NCI-H128 (cell line): ENCODE results near the gene RIMBP2.

ENCODE experiments used
- DNase-seq: peaks from one replicate; lab custom pipeline; 2025; ENCODE audit not compliant: unreplicated experiment; lab: John Stamatoyannopoulos, UW

Gene RIMBP2

DNA sequence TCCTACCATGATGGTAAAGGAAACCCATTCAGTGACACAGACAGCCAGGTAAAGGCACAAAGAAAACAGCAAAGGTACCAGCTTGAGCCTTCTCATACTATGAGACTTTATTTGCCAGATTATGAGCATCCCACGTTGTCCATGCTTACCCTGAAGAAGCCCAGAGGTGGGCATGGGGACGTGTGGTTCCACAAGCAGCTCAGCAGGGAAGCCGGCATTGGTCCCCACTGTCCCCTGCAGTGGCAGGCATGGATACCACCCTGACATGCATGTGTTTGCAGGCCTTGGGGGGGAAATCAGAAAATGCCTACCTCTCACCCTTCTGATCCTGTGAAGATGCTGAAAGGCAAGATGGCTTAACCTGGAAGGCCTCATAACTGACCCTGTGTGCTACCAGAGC lies 195.3 kb downstream of the RIMBP2 start:
- no peak for DNase-seq

DNA sequence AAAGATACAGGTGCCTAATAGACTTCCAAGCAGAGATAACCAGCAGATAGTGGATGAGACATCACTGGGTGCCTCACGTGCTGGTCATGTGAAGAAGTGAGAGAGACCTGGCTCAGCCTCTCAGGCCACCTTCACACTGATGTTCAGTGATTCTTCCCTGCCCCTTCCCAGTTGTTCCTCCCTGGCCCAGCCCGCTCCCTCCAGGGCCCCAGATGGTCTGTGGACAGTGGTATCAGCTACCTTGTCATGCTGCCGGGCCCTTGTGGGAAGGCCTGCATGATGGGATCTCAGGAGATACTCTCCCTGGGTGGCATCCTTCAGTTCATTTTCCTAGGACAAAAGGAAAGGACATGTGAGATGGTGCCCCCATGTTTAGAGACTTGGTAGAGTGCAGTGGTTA lies 198.5 kb downstream of the RIMBP2 start:
- no peak for DNase-seq

DNA sequence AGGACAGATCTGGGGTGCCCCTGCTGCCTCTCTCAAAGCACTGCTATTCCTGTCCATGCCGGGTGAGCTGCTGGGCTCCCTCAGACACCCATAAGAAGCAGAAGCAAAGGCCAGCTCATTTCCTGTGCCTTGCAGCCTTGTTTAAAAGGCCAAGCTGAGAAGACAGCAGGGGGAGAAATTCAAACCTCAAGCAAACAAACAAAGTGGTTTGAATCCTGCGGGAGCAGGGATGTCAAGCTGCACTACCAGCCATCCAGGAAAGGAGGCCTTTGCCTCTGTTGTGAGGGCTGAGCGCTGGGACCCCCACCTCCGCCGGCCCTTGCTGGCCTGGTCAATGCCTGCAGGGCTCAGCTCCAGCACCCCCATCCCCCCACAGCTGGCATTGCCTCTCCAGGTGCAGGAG lies 201.9 kb downstream of the RIMBP2 start:
- peak; percentile 25 for DNase-seq

DNA sequence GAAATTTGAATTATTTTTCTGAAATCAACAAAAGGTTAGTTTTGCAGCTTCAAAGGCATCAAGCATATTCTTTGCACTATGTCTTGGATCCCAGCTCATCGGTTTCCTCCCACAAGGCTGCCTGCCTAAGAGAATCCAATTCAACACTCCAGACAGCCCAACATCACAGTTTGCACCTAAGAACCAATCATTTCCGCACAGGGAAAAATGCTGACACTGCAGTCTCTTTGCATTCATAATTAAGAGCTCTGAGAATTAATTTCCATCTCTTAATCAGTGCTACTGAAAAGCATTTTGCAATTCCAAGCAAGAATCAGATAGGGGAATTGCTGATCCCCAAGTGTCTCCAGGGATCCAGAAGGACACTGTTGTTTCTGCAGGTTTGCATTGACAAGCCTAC lies 202.5 kb downstream of the RIMBP2 start:
- no peak for DNase-seq

DNA sequence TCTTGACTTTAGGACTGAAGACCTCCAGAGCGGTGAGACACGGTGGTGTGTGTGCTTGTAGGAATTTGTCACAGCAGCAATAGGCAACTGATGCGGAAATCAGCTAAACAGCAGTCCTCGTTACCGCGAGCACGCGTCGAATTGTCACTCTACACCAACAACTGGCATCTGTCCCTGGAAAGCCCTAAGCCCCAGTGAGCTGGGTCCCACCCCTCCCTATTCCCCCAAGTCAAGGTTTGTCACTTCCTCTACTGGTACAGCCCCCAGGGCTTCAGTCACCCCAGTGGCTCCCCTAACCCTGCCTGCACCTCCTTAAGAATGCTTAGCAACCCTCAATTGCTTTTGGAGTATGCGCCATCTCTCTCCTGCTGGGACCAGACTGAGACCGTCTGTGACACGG lies 204.8 kb downstream of the RIMBP2 start:
- DNase-seq = no peak

DNA sequence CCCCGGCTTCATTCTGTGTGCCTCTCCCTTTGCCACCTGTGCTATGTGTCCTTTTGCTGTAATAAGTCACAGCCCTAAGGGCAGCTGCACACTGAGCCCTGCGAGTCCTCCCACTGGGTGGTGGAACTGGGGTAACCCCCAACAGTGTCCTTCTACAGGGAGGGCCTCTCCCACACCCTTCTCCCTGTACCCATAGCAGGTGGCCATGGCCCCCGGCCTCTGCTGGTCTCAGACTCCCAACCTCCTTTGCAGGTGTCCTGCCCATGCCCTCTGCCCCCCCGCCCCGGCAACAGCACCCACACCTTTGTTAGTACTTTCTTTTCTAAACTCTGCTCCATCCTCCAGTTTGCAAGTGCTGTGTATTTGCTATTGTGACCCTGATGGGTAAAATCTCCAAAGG lies 206.6 kb downstream of the RIMBP2 start:
- no peak for DNase-seq

DNA sequence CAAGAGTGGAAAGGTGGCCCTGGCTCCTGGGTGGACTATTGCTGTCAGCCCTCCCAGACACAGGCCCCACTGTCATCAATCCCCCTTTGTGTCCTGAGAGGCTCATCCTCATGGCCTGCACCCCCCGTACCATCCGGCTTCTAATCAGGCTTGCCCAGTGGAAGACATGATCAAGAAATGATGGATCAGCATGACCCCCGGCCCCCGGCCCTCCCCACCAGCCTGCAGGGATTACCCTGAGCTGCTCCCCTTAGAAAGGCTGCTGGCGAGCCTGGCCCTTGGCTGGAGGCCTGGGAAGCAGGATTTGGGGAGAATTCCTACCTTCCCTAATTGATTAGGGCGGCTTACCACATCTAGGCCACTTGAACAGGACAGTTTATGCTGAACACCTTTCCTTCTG lies 207.3 kb downstream of the RIMBP2 start:
- no peak for DNase-seq

DNA sequence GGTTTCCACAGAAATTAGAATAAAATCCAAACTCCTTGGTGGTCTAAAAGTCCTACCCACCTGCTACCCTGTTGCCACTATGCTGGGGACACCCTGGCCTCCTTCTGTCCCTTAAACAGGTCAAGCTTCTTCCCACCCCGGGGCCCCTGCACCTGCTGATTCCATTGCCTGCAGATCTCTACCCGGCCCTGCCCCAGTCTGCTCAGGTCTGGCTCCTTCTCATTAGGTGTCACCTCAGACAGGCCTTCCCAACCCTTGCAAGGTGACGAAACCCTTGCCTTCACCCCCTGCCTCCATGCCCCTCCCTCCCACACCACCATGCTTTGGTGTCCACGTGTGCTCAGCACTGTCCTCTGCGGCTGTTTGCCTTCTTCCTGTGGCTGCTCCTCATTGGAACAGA lies 207.8 kb downstream of the RIMBP2 start:
- DNase-seq = no peak

DNA sequence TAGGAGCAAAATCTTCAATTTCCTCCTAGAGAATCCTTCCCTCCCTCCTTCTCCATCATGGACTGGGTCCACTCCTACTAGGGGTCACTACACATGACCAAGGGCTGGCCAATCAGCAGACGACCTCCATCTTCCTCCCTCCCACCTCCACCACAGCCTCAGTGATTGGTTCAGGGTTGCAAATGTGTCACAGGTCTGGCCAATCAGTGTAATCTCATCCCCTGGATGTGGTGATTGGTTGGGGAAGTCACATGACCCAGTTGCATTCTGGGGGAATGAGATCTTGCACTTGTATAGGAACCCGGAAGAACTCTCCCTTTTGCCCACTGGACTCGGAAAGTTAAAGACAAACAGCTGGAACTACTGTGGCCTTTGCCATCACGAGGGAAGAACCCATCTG lies 209.3 kb downstream of the RIMBP2 start:
- no peak for DNase-seq

DNA sequence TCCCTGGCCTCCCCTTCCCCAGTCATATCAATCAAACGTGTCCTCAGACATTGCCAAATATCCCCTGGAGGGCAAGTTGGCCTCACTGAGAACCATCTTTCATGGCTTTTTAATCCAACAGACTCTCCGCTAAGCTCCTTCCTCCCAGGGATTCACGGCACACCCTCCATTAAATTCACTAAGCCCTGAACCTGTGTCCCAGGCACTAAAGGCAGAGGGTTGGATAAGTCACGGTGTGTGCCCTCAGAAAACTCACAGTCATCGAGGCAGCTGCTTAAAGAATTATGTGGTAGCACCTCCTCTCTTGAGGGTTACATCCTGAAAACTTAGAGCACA lies 211.3 kb downstream of the RIMBP2 start:
- no peak for DNase-seq

DNA sequence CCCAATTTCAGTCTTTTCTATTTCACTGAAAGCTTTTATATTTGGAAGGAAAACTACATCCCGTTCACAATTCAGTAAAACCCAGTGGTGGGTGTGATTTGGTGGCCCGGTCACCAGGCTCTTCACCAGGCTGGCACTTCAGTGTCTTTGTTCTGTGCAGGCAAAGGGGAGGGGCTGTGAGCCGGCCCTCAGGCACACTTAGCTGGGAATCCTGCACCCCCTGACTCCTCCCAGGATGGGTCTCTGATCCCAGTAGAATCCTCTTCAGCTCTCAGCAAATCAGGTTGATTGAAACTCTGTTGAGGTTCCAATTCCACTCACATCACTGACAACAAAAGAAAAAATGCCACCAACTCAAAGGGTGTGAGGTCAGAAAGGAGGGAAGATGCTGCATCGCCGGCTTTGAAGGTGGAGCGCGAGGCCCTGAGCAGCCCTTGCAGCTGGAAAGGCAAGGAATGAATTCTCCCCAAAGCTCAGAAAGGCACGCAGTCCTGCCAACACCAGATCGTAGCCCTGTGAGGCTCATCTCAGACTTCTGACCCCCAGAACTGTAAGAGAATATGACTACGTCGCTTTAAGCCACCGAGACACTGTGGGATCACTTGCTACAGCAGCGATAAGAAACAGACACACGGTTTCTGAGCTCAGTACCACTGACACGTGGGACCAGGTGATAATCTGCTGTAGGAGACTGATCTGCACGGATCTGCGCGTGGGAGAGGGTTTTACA lies 211.8 kb downstream of the RIMBP2 start:
- no peak for DNase-seq

DNA sequence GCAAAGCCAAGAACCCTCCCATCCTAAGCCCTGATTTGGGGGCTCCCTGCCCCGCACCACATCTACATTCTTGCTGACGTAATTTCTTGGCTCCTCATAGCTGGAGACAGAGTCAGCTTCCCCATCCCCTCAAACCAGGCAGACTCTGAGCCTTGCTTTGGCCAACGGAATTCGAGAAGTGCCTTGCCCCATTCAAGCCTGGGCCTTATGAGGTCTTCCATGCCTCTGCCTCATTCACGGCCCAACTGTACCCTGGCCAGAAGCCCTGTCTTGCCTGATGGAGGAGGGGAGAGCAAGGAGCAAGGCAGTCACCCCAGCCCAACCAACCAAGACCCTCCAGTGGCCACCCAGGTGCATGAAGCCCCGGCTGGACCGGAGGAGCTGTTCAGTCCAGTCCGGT lies 214.3 kb downstream of the RIMBP2 start:
- no peak for DNase-seq

DNA sequence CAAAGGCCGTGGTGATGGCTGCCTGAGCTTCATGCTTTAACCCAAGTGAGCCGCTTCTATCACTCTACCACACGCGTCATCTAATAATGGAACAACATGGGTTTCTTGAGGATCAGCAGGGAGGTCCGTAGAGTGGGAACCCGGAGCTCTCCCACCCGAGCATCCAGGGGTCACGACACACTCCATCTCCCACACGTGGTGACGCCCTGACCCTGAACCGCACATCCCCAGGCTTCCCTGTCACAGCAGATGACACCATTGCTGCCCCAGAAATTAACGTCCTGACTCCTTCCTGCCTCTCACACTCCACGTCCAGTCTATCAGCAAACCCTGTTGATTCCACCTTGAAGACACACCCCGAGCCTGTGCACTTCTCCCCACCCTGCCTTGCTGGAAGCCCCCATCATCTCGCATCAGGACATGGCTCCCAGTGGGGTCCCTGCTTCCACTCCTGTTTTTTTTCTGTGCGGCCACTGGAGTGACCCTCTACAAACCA lies 215.2 kb downstream of the RIMBP2 start:
- DNase-seq = no peak

DNA sequence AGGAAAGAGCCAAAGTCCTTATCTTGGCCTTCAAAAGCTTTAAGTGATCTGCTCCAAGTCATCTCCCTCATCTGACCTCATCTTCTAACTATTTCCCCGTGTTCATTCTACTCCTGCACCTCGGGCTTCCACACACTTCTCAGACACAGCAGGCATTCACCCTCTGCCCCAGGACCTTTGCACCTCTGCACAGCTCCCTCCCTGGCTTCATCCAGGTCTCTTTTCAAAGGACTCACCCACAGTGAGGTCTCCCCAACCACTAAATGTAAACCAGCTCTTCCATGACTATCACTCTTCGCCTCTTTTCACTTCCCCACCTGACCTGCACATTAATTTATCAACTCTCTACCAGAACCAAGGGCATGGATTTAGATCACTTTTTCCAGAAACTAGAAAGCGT lies 216.6 kb downstream of the RIMBP2 start:
- no peak for DNase-seq

DNA sequence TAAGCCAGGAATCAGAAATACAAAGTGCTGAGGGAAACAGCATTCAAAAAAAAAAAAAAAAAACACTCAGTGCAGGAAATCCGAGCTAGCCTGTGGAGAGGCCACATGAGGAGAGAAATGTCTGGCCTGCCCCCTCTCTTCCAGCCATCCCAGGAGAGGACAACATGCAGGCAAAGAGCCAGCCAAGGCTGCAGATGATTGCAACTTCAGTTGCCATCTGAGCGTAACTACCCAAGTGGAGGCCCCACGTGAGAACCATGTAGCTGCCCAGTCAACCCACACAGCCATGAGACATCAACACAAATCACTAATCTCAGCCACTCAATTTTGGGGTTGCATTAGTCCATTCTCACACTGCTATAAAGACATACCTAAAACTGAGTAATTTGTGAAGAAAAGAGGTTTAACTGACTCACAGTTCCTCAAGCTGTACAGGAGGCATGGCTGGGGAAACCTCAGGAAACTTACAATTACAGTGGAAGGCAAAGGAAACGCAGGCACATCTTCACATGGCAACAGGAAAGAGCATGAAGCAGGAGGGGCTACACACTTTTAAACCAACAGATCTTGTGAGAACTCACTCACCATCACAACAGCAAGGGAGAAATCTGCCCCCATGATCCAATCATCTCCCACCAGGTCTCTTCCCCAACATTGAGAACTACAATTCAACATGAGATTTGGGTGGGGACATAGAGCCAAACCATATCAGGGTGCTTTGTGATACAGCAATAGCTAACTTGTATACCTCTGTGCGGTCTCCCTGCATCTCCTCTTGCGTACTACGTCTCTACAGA lies 217.3 kb downstream of the RIMBP2 start:
- peak; percentile 20 for DNase-seq

DNA sequence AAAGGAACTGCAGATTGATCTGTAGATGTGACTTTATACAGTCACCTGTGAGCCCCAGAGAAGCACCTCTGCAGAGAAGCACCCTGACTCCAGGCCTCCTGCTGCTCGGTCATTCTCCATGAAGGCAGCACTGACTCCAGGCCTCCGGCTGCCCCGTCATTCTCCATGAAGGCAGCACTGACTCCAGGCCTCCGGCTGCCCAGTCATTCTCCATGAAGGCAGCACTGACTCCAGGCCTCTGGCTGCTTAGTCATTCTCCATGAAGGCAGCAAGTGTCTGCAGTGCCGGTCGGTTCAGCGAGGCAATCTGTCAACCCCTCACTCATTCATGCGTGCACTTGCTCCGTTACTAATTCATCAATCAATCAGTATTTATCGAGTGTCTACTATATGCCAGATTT lies 218.1 kb downstream of the RIMBP2 start:
- no peak for DNase-seq

DNA sequence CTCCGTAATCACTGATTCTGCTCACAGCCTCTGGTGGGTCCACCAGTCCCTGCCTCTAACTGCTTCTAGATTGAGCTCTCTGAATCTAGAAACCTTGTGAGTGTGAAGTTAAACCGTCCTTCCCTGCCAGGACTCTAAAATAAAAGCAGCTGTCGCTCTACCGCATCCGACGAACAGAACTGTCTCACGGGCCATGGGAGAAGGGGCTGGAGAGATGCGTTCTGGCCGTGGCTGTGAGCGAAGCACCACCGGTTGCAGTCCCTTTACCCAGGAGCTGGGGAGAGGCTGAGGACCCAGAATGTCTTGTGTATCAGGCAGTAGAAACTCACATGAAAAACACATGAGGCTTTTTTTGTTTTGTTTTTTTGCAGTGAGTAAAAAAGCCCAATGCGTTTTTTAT lies 218.8 kb downstream of the RIMBP2 start:
- DNase-seq = no peak

DNA sequence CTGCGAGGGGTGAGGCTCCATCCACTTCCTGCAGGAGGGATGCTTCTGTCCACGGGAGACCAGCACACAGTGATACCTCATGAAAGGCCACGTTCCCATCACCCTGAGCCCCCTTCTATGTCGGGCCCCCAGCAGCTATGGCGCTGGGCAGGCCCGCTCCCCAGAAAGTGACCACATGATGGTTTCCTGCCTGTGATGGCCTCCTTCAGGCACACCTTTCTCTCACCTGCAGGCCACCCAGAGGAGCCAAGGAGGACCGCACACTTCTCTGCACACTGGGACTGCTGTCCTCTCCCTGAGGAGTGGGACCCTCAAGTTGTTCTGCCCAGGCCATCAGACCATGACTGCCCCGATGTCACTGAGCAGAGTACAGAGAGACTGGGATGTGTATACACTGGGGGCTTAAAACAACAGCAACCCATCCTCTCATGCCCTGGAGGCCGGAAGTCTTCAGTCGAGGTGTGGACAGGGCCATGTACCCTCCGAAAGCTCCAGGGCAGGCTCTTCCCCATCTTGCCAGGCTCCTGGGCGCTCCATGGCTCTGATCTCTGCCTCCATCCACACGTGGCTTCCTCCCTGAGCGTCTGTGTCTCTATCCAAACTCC lies 219.5 kb downstream of the RIMBP2 start:
- DNase-seq = no peak

DNA sequence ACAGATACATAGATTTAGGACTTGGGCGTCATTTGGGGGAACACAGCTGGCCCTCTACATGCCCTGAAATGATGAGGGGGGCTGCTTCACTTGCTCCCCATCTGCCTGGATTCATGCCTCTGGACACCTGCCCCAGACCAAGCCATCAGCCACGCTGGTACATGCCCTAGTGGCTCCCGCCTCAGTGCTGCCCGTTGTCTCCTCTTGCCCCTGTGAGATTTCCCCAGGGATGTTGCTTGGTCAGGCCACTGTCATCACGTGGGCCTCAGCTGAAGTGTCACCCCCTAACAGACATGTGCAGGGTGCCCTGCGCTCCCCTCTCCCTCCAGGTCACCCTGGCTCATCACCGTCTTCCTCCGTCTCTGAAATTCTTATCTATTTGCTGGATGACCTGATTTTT lies 220.9 kb downstream of the RIMBP2 start:
- DNase-seq = no peak

DNA sequence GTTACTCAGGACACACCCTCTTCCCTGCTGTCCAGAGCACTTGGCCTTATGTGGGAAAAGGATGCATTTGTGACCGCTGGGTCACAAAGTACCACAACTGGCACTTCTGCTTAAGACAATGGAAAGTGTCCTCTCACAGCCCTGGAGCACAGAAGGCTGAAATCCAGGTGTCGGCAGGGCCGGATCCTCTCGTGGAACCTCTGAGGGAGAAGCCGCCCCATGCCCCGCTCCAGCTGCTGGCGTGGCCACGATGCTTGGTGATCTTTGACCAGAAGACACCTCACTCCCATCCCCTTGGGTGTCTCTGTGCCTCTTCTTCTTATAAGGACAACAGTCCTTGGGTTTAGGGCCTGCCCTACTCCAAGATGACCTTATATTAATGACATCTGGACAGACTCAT lies 221.4 kb downstream of the RIMBP2 start:
- DNase-seq = no peak

DNA sequence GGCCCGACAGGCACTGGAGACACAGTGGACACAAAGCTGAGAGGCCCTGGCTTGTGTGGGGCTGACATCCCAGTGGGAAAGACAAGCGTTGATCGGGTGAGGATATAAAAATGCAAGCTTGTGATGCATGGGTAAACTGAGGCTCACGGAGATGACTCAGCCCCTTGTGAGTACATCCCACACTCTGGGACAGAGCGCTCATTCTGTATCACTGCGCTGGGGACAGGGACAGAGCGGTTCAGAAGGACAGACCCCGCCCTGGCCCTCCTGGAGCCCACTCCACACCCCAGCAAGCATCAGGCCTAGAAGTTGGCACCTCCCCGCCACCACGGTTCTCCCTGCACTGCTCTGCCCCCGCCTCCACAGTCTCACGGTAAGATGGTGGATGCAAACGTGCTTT lies 222.1 kb downstream of the RIMBP2 start:
- DNase-seq = no peak
